Hepatic stellate cell (primary cell): ENCODE results near the gene HTR7.

Experiments used
- DNase-seq: peaks from one replicate; pipeline ENCODE4 v3.0.0; 2011; ENCODE audit warnings: low spot score

The HTR7 gene

GRCh38 chr10:90804354-90804753 is 53.5 kb downstream of the HTR7 start:
- no peak for DNase-seq

- no peak for DNase-seq
Observed at GRCh38 chr10:90801608-90802007, 56.2 kb downstream of the HTR7 start.

DNA sequence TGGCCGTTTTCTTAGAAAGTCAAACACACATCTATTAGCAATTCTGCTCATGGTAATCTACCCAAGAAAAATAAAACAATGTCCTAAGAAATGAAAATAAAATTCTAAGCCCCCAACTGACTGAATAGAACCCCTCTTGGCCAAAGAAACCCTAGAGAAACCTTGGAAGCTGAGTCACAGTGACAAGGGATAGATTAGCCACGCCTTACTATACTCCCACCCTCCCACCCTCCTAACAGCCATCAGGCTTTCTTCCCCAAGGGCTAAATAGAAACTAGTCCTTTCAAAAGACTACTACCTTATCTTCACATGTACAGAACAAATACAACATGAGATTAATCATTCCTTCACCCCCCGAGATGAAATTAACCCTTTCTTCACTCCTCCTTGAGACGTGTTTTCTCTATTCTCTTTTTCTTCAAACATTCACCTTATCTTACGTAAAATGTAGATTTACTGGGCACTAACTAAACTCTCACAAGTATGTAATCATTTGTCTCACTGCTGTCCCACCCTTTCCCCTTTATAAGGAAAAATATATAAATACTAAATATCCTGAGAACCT is 57.5 kb downstream of the HTR7 start:
- no peak for DNase-seq

DNA sequence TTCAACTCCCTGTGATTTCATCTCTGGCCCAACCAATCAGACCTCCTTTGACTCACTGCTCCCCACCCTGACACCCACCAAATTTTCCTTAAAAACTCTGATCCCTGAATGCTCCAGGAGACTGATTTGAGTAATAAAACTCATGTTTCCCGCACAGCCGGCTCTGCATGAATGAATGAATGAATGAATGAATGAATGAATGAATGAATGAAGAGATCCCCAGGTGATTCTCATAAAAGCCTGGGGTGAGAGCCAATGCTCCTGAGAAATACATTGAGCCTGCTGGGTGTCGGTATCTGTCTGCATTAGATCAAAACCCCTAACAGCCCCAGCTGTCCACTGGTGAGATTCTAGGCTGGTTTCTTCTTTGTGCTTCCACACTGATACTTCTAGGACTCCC is 58.7 kb downstream of the HTR7 start:
- DNase-seq: no peak

GRCh38 chr10:90798482-90798881 is 59.4 kb downstream of the HTR7 start:
- DNase-seq: no peak

DNA sequence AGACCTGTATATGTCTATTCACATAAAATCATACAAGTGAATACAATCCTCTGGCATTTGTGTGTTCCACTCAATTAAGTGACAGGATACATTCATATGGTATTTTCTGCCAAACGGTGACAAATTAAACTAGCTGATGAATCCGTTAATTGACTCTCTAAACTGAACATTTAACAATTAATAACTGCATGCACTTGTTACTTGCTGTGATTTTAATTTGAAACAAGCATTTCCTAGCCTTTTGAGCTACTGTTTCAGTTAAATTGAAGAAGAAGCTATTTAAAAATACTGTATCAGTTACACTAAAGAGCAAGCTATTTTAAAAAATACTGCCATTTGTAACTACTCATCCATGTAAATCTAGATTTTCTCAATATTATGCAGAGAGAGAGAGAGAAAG is 67.4 kb downstream of the HTR7 start:
- no peak for DNase-seq

GRCh38 chr10:90788968-90789367 is 68.9 kb downstream of the HTR7 start:
- DNase-seq: no peak

GRCh38 chr10:90788199-90788491 is 69.7 kb downstream of the HTR7 start:
- no peak for DNase-seq

GRCh38 chr10:90787393-90788198 is 70.2 kb downstream of the HTR7 start:
- peak; percentile 16 for DNase-seq

DNA sequence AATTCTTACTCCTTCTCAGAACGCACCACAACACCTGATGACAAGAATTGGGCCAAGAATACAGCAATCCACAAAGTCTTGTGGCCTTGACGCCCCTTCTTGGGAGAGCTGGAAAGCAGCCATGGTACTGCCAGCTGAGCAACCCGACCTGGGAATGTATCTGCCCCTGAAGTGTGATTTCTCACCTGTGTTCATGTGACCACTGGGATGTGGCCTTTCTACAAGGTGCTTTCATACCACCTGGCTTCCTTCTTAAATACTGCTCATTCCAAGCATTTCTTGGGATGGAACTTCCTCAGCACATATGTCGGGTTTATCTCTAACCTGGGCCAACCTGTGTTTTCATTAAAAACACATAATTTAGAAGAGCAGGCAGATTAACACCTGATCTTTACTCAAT is 72.1 kb downstream of the HTR7 start:
- no peak for DNase-seq

- no peak for DNase-seq
Observed at GRCh38 chr10:90784771-90785170, 73.1 kb downstream of the HTR7 start.

DNA sequence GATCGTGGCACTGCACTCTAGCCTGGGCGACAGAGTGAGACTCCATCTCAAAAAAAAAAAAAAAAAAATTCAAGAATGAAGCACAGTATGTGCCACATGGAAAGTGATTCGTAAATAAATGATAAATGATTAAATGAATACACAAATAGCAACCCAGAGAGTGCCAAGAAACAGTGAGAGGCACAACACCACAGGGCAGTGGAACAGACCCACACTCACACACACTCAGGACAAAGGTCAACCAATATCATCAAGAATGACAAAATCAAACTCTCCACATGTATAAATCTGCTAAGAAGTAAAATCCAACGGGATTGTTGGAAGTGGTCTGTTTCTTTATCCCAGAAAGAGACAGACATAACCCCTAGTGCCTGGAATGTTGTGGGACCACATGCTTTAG is 77.4 kb downstream of the HTR7 start:
- DNase-seq: no peak

GRCh38 chr10:90779548-90779947 is 78.3 kb downstream of the HTR7 start:
- DNase-seq: peak; percentile 5

GRCh38 chr10:90777621-90778020 is 80.2 kb downstream of the HTR7 start:
- no peak for DNase-seq

- no peak for DNase-seq
Observed at GRCh38 chr10:90775351-90776028, 82.3 kb downstream of the HTR7 start.

- no peak for DNase-seq
Observed at GRCh38 chr10:90769946-90770841, 87.6 kb downstream of the HTR7 start.

GRCh38 chr10:90751107-90751997 is 106.5 kb downstream of the HTR7 start:
- peak; percentile 13 for DNase-seq

DNA sequence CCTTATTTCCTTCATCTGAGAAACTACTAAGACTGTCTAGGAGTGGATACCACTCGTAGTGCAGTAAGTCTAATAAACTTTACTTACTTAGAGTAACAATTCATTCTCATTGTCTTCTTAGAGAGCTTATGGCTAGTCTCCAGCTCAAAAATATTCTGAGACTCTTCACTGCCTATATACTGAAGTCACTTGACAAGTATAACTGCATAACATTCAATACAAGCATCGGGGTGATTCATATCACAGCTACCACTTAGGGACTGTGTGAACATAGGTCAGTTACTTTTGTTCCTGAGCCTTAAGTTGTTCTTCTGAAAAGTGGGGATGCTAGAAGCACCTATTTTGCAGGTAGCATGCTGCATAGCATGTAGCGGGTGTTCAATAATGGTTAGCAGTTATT is 111.0 kb downstream of the HTR7 start:
- DNase-seq: no peak

DNA sequence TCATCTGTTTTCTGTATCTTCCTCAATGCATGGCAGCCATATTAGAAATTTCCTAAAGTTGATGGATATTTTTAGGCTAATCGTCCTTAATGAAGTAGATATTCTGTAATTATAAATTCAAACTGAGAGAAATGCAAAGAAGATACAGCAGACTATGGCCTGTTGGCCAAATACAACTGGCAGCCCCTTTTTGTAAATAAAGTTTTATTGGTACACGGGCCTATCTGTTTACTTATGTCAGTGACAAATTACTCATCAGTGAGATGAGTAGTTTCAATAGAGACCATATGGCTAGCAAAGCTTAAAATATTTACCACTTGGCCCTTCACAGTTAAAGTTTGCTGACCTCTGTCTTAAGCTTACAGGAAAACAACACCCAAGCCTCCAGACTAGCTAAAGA is 112.3 kb downstream of the HTR7 start:
- DNase-seq: no peak

DNA sequence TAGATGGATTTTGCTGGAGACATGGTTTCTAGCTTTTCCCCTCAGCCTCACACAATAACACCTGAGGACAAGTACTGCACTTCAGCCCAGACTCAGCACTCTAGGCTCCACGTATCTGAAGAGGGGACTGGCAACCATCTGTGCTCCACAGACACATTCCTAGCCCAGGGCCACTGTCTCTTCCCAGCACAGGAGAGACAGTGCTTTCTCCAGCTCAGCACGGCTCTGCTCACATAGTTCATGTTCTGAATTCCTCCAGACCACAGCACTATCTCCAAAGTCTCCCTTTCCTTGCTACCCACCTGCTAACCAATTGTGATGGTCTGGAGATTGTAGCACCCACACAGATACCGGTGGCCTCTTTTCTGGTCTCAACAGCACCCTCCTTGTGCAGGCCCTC is 114.5 kb downstream of the HTR7 start:
- no peak for DNase-seq

- DNase-seq: no peak
Observed at GRCh38 chr10:90741926-90742565, 115.8 kb downstream of the HTR7 start.
